HepG2 (cell line): ENCODE measurements around the gene CPT1B. TPM values are rescaled to one million over a fixed set of nuclear protein-coding genes. Genes with fewer than 3 reads are reported as not detected.

Experiments used
- CBX2 ChIP-seq, 2 experiments: fragments of 200-600 bp in 1 of 2; sonication (generic); formaldehyde crosslinking in 1 of 2; IDR thresholded peaks; 2 replicates each; pipeline versions ENCODE4 v1.7.0 to v1.8.1; 2018 to 2022; ENCODE audit warnings: low read depth in 2 of 2, low read length in 1 of 2, mild to moderate bottlenecking in 1 of 2, missing genetic modification reagents in 1 of 2
- CREB1 ChIP-seq, 2 experiments: fragments of 450-650 bp in 1 of 2; IDR thresholded peaks; 2 replicates each; pipeline ENCODE4 v1.6.1; 2016 to 2017; ENCODE audit warnings: control low read depth in 1 of 2, mild to moderate bottlenecking in 1 of 2, missing compliant biosample characterization in 1 of 2, missing genetic modification characterization in 1 of 2
- GPN1 ChIP-seq: sonication (generic); formaldehyde crosslinking; IDR thresholded peaks from 2 replicates; pipeline ENCODE4 v1.5.1; 2020; ENCODE audit warnings: missing genetic modification reagents, borderline replicate concordance
- HNF4A ChIP-seq: sonication (generic); formaldehyde crosslinking; IDR thresholded peaks from 2 replicates; pipeline ENCODE4 v1.4.0; 2020; ENCODE audit warnings: missing genetic modification reagents
- HNF4G ChIP-seq, 2 experiments: sonication (generic) in 1 of 2; formaldehyde crosslinking in 1 of 2; IDR thresholded peaks; 2 replicates each; pipeline versions ENCODE4 v1.4.0 to v1.6.1; 2011 to 2020; ENCODE audit warnings: borderline replicate concordance in 2 of 2, low read depth in 2 of 2, mild to moderate bottlenecking in 2 of 2, low read length in 1 of 2, missing genetic modification reagents in 1 of 2, moderate library complexity in 1 of 2
- IRX3 ChIP-seq: sonication (generic); formaldehyde crosslinking; IDR thresholded peaks from 2 replicates; pipeline ENCODE4 v1.8.1; 2023; ENCODE audit warnings: mild to moderate bottlenecking, low read depth, missing genetic modification reagents, borderline replicate concordance
- KDM5B ChIP-seq: sonication (generic); formaldehyde crosslinking; IDR thresholded peaks from 2 replicates; pipeline ENCODE4 v1.4.0; 2020; ENCODE audit warnings: missing genetic modification reagents, mild to moderate bottlenecking, borderline replicate concordance
- NPAS2 ChIP-seq: sonication (generic); formaldehyde crosslinking; IDR thresholded peaks from 2 replicates; pipeline ENCODE4 v1.8.0; 2022; ENCODE audit warnings: mild to moderate bottlenecking, missing genetic modification reagents, borderline replicate concordance
- TGIF2 ChIP-seq: IDR thresholded peaks from 2 replicates; pipeline ENCODE4 v1.6.1; 2016; ENCODE audit warnings: control low read depth, missing compliant biosample characterization
- ZNF432 ChIP-seq: sonication (generic); formaldehyde crosslinking; IDR thresholded peaks from 2 replicates; pipeline ENCODE4 v1.5.0; 2020; ENCODE audit warnings: missing genetic modification reagents, mild to moderate bottlenecking, borderline replicate concordance
- ZNF572 ChIP-seq: sonication (generic); formaldehyde crosslinking; IDR thresholded peaks from 2 replicates; pipeline ENCODE4 v1.5.1; 2020; ENCODE audit warnings: mild to moderate bottlenecking, missing genetic modification reagents
- ZNF720 ChIP-seq: sonication (generic); formaldehyde crosslinking; IDR thresholded peaks from 2 replicates; pipeline ENCODE4 v1.4.0; 2020; ENCODE audit warnings: missing genetic modification reagents
- polyA plus RNA-seq, 8 experiments: library from polyadenylated mRNA; depleted of rRNA in 3 of 8; stranded (reverse) in 7 of 8; unstranded in 1 of 8; fragments of >200 nt; fragmentation: Illumina TruSeq in 4 of 8; extraction: Trizol in 4 of 8; gene quantifications; 2 replicates each; pipeline versions ENCODE4 v1.2.1 to v1.2.3, GENCODE V29; 2011 to 2016; ENCODE audit warnings: low read depth in 4 of 8, missing spikeins in 1 of 8, mixed read lengths in 1 of 8; ENCODE audit not compliant: insufficient read depth in 1 of 8
- total RNA-seq, 5 experiments: library from RNA; depleted of rRNA; stranded (reverse); fragments of >200 nt; fragmentation: Illumina TruSeq; extraction: Trizol; gene quantifications; 2 replicates each; pipeline ENCODE4 v1.2.3, GENCODE V29; 2016; ENCODE audit warnings: low read depth in 1 of 5
- TF ChIP-seq, protein P1 (sequence below): IDR thresholded peaks from 2 replicates; pipeline ENCODE4 v1.6.1; 2012; ENCODE audit warnings: inconsistent platforms
- TF ChIP-seq, protein P2 (sequence below): sonication (generic); formaldehyde crosslinking; IDR thresholded peaks from 2 replicates; pipeline ENCODE4 v1.5.0; 2020; ENCODE audit warnings: missing genetic modification reagents
- TF ChIP-seq, protein P3 (sequence below): sonication (generic); formaldehyde crosslinking; IDR thresholded peaks from 2 replicates; pipeline ENCODE4 v1.4.0; 2020; ENCODE audit warnings: mild to moderate bottlenecking, missing genetic modification reagents
- TF ChIP-seq, protein P4 (sequence below): sonication (generic); formaldehyde crosslinking; IDR thresholded peaks from 2 replicates; pipeline ENCODE4 v1.5.0; 2020; ENCODE audit warnings: missing genetic modification reagents
- TF ChIP-seq, protein P5 (sequence below): sonication (generic); formaldehyde crosslinking; IDR thresholded peaks from 2 replicates; pipeline ENCODE4 v1.4.0; 2020; ENCODE audit warnings: missing genetic modification reagents, borderline replicate concordance
- TF ChIP-seq, protein P6 (sequence below): sonication (generic); formaldehyde crosslinking; IDR thresholded peaks from 2 replicates; pipeline ENCODE4 v1.5.0; 2020; ENCODE audit warnings: mild to moderate bottlenecking, missing genetic modification reagents

The CPT1B gene
- total and polyA plus RNA-seq, 2 of the 13 experiments (the other 11 are each of a cell fraction or from before 2014, with no cell fraction given): 9.2 to 19.5 TPM

DNA sequence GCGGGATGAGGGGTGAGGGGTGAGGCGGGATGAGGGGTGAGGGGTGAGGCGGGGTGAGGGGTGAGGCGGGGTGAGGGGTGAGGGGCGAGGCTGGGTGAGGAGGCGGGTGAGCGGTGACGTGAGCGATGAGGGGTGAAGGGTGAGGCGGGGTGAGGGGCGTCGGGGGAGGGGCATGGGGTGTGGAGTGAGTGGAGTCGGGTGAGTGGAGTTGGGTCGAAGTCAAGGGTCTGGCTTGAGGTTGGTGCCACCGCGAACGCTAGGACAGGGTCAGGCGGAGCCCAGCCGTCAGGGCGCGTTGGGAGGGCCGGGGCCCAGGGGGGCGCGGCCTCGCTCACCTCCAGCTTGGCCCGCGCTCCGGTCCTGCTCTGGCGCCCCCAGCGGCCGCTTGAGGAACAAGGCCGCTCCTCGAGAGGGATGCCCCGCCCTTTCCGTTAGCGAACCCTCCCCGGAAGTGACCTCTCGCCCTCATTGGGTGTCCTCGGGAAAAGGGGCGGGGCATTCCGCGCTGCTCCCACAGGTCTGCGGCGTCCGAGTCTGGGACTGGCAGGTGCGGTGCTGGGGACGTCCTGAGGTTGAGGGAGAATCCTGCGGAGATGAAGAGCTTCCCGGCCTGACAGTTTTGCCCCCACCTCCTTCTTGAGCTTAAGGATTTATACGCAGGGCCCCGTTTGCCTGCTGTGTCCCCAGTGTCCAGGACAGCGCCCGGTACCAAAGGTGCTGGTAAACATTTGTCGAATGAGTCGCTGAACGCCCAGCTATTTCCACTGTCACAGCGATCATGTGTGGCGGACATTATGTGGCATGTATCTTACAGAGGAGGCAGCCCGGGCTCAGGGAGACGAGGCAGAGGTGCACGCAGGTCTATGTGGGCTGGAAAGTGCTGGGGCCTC, 15.5 kb downstream of the CPT1B start, which contains the start of gene SYCE3 (continued):
- TF ChIP-seq, protein P1, sequence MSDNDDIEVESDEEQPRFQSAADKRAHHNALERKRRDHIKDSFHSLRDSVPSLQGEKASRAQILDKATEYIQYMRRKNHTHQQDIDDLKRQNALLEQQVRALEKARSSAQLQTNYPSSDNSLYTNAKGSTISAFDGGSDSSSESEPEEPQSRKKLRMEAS: peak; percentile 77; the same call in 1 of the 2 replicates
- TF ChIP-seq HNF4A (CRISPR knock-in tag) (no peak), IRX3 (no peak), CBX2 (IDR thresholded peaks at IDR 0.05; ENCODE audit: low read depth, low read length) (no peak), CBX2 (CRISPR knock-in tag; IDR thresholded peaks at IDR 0.05; ENCODE audit: low read depth) (no peak), HNF4G (IDR thresholded peaks at IDR 0.05; ENCODE audit: borderline replicate concordance, low read depth, low read length) (no peak), HNF4G (CRISPR knock-in tag; IDR thresholded peaks at IDR 0.05; ENCODE audit: borderline replicate concordance, low read depth) (peak; percentile 41; the same call in 1 of the 2 replicates), ZNF572 (0 out of 2 replicates have a peak, but pooled peaks have one; percentile 24), GPN1 (CRISPR knock-in tag) (no peak), ZNF432 (no peak), NPAS2 (CRISPR knock-in tag) (no peak), CREB1 (IDR thresholded peaks at IDR 0.05) (peak; percentile 30), CREB1 (CRISPR knock-in tag; IDR thresholded peaks at IDR 0.05) (peak; percentile 56; the same call in 1 of the 2 replicates), ZNF720 (CRISPR knock-in tag) (no peak), TGIF2 (CRISPR knock-in tag) (0 out of 2 replicates have a peak, but pooled peaks have one; percentile 53), KDM5B (CRISPR knock-in tag) (no peak; the same call in 1 of the 2 replicates)
- TF ChIP-seq, protein P2, sequence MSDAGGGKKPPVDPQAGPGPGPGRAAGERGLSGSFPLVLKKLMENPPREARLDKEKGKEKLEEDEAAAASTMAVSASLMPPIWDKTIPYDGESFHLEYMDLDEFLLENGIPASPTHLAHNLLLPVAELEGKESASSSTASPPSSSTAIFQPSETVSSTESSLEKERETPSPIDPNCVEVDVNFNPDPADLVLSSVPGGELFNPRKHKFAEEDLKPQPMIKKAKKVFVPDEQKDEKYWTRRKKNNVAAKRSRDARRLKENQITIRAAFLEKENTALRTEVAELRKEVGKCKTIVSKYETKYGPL: no peak
- TF ChIP-seq, protein P3, sequence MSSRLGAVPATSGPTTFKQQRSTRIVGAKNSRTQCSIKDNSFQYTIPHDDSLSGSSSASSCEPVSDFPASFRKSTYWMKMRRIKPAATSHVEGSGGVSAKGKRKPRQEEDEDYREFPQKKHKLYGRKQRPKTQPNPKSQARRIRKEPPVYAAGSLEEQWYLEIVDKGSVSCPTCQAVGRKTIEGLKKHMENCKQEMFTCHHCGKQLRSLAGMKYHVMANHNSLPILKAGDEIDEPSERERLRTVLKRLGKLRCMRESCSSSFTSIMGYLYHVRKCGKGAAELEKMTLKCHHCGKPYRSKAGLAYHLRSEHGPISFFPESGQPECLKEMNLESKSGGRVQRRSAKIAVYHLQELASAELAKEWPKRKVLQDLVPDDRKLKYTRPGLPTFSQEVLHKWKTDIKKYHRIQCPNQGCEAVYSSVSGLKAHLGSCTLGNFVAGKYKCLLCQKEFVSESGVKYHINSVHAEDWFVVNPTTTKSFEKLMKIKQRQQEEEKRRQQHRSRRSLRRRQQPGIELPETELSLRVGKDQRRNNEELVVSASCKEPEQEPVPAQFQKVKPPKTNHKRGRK (CRISPR knock-in tag): no peak
- TF ChIP-seq, protein P4, sequence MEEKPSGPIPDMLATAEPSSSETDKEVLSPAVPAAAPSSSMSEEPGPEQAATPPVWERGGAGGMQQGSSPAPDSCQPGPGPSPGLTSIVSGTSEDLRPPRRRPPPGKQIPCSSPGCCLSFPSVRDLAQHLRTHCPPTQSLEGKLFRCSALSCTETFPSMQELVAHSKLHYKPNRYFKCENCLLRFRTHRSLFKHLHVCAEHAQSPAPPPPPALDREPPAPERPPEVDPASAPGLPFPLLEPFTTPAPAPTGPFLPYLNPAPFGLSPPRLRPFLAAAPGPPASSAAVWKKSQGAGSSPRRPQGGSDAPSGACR: no peak
- TF ChIP-seq, protein P5, sequence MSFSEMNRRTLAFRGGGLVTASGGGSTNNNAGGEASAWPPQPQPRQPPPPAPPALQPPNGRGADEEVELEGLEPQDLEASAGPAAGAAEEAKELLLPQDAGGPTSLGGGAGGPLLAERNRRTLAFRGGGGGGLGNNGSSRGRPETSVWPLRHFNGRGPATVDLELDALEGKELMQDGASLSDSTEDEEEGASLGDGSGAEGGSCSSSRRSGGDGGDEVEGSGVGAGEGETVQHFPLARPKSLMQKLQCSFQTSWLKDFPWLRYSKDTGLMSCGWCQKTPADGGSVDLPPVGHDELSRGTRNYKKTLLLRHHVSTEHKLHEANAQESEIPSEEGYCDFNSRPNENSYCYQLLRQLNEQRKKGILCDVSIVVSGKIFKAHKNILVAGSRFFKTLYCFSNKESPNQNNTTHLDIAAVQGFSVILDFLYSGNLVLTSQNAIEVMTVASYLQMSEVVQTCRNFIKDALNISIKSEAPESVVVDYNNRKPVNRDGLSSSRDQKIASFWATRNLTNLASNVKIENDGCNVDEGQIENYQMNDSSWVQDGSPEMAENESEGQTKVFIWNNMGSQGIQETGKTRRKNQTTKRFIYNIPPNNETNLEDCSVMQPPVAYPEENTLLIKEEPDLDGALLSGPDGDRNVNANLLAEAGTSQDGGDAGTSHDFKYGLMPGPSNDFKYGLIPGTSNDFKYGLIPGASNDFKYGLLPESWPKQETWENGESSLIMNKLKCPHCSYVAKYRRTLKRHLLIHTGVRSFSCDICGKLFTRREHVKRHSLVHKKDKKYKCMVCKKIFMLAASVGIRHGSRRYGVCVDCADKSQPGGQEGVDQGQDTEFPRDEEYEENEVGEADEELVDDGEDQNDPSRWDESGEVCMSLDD: no peak
- TF ChIP-seq, protein P6, sequence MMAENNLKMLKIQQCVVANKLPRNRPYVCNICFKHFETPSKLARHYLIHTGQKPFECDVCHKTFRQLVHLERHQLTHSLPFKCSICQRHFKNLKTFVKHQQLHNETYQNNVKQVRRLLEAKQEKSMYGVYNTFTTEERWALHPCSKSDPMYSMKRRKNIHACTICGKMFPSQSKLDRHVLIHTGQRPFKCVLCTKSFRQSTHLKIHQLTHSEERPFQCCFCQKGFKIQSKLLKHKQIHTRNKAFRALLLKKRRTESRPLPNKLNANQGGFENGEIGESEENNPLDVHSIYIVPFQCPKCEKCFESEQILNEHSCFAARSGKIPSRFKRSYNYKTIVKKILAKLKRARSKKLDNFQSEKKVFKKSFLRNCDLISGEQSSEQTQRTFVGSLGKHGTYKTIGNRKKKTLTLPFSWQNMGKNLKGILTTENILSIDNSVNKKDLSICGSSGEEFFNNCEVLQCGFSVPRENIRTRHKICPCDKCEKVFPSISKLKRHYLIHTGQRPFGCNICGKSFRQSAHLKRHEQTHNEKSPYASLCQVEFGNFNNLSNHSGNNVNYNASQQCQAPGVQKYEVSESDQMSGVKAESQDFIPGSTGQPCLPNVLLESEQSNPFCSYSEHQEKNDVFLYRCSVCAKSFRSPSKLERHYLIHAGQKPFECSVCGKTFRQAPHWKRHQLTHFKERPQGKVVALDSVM: no peak
